GM18861 (cell line): Measurements from ENCODE around the gene PDSS2.
"Not testable (repeated sequence)": the region's sequence is repeated elsewhere in the genome, so short reads cannot be mapped to it uniquely, and the experiment has no call there.

Experiments used
- ATAC-seq: cut with Tn5 transposase; IDR thresholded peaks from one replicate; pipeline ENCODE4 v1.9.1; 2021; ENCODE audit not compliant: unreplicated experiment

Gene PDSS2

DNA sequence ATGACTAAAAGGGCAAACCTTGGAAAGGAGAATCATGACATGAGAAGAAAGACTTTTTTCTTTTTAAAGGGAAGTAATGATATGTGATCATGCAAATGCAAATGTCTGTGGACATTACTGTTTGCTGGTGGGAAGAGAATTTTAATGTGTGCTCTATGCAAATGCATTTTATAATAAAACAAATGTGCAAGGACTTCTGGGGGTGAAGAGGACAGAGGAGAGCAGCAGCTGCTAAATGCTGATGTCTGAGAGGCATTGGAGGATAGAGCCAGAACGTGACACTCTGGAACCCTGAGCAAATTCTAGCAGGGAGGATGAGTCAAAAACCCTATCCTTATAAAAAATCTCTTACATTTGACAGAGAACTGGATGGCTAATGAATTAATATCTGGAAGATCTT lies 274.9 kb downstream of the PDSS2 start:
- no peak for ATAC-seq

DNA sequence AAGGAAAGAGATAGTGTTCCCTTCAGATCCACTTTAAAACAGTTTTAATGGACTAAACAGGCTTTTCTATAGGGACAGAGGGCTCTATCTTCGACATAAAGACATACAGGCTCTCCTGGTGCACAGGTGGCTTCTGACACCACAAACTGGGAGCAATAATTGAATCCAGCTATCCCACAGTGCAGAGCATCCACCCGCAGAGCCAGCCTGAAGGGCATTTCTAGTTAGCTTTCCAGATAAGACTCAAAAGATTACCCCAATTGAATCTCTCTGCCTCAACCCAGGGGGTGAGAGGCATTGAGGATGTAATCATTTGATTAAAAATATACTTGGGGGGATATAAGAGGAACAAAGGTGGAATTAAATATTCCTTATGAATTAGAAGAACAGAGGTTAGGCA lies 279.3 kb downstream of the PDSS2 start:
- no peak for ATAC-seq

DNA sequence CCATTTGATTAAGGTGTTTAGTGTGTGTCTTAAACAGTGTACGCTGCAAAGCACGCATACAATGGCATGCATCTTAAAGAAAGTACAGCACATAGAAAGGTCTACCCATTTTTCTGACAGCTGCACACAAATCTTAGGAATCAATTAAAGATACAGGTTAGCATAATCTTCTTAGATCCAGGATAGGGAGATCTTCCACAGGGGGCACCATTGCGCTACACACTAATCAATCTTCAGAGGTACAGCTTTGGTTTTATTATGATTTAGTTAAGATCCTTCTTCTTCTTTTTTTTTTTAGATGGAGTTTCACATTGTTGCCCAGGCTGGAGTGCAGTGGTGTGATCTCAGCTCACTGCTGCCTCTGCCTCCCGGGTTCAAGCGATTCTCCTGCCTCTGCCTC lies 280.4 kb downstream of the PDSS2 start:
- ATAC-seq, result no peak

DNA sequence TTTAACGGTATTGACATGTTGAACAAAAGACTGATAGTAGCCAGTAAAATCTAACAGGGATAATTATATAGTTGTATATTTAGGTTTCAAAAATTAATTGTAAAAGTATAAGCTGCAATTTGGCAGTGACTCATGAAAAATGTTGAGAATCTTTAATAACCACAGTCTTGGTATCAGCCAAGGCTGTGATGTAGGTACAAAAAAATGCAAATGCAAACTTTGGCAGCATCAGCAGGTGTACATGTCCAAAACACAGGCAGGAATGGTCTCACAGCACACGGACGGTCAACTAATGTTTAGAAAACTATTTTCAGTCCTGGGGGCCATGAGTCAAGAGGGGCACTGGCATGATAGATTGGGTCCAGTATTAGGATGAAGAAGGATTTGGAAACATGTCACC lies 285.6 kb downstream of the PDSS2 start:
- no peak for ATAC-seq

DNA sequence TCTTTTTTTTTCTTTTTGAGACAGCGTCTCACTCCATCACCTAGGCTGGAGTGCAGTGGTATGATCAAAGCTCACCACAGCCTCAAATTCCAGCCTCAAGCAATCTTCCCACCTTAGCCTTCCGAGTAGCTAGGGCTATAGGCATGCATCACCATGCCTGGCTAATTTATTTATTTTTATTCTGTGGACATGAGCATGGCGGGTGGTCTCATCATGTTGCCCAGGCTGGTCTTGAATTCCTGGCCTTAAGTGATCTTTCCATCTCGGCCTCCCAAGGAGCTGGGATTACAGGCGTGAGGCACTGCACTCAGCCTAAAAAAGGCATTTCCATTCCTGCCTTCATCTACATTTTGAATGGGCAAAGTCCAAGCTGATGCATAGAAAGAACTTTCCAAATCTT lies 287.9 kb downstream of the PDSS2 start:
- no peak for ATAC-seq

- not testable (repeated sequence) for ATAC-seq
Observed at GRCh38 chr6:107164299-107164698, 295.1 kb downstream of the PDSS2 start.

DNA sequence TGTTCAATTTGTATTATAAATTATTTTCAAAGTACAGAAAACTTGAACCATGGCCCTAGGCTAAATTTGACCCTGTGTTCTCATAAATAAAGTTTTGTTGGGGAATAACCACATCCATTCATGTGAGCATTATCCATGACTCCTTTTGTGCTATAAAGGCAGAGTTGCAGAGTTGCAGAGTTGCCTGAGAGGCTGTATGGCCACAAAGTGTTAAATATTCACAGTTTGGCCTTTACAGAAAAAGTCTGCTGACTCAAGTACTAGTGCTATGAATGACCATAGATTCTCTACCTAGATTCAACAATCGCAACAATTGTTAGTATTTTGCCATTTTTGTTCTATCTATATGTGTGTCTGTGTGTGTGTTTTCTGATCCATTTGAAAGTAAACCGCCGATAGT lies 297.8 kb downstream of the PDSS2 start:
- ATAC-seq, result no peak

- no peak for ATAC-seq
Observed at GRCh38 chr6:107156617-107157016, 302.7 kb downstream of the PDSS2 start.

GRCh38 chr6:107154801-107155160 lies 304.6 kb downstream of the PDSS2 start:
- ATAC-seq, result no peak

GRCh38 chr6:107154131-107154800 lies 305.1 kb downstream of the PDSS2 start:
- no peak for ATAC-seq

DNA sequence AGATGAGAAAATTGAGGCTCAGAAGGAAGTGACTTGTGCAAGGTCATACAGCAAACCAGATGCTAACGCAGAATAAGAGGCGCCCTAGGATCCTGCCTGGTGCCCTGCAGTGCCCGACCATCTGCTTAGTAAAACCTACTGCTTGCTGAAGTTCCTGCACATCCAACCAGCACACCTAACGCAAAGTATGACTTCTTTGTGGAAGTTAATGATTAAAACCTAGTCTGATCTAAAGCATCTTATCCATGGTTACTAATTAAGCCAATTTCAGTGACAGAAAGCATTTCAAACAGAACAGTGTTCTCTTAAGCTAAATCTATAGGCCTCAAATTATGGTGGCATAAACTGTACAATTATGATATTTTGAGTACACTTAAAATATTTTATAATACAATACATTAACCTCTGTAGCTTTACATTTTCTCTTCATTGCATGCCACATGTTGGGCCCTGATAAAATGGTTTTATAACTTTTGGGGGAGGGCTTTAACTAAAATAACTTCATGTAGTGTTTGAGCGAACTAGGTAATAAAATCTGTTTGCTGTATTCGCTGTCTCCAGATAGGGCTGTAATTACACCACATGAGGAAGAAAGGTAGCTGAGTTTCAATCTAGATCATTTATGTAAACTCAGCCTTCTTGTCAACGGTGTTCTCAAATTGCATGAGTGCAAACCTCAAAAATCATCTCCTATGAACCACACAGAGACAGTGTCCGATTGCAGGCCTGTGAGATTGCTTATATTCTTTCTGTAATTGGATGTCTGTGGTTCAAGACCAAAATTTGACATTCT lies 306.5 kb downstream of the PDSS2 start:
- no peak for ATAC-seq

GRCh38 chr6:107144666-107145065 lies 314.7 kb downstream of the PDSS2 start:
- ATAC-seq, result no peak

GRCh38 chr6:107144014-107144413 lies 315.4 kb downstream of the PDSS2 start:
- ATAC-seq, result no peak

GRCh38 chr6:107140581-107140980 lies 318.8 kb downstream of the PDSS2 start:
- no peak for ATAC-seq

- ATAC-seq, result not testable (repeated sequence)
Observed at GRCh38 chr6:107136324-107136723, 323.0 kb downstream of the PDSS2 start.

DNA sequence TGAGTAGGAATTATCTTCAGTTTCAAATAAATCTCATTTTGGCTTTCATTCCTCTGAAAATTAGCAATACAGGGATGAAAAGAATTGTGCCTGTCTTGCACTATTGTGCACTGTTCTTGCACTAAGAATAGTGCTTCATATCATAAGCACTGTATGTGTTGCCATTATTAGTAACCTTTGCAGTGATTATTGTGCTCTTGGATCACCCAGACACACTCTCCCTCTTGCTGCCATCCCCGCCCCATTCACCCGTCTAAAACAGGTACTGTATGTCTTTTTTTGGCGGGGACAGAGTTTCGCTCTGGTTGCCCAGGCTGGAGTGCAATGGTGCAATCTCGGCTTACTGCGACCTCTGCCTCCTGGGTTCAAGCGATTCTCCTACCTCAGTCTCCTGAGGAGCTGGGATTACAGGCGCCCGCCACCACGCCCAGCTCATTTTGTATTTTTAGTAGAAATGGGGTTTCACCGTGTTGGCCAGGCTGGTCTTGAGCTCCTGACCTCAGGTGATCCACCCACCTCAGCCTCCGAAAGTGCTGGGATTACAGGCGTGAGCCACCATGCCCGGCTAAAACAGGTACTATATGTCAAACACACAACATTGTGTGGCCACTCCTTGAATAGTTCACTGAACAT lies 324.2 kb downstream of the PDSS2 start:
- ATAC-seq, result not testable (repeated sequence)

- no peak for ATAC-seq
Observed at GRCh38 chr6:107132330-107132954, 326.9 kb downstream of the PDSS2 start.

GRCh38 chr6:107129370-107129925 lies 329.9 kb downstream of the PDSS2 start:
- no peak for ATAC-seq

DNA sequence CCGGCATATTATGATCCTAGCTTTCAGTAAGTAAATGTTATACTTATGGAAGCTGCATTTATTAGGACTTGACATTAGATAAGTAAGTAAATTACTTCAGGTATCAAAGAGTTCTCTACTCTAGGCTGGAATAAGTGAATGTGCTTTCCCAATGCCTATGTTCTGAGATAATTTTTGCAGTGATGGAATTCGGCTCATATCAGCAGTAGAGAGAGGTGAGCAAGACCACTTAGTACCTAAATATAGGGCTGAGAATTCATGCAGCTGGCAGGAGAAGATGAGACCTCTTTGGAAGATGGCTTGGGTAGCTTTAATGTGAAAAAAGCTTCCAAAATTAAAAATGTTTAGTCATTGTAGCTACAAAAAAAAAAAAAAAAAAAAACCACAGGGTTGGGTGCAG lies 330.8 kb downstream of the PDSS2 start:
- no peak for ATAC-seq

- ATAC-seq, result no peak
Observed at GRCh38 chr6:107128175-107128574, 331.2 kb downstream of the PDSS2 start.

- ATAC-seq, result no peak
Observed at GRCh38 chr6:107125771-107126170, 333.6 kb downstream of the PDSS2 start.
